GM23338 (cell line): Measurements from ENCODE around the gene CTNNA3.

ENCODE experiments used
- CREB1 ChIP-seq: fragments of 250-450 bp; sonication (Bioruptor Pico); IDR thresholded peaks from 2 replicates; pipeline ENCODE4 v1.5.0; 2020; ENCODE audit warnings: low read depth, mild to moderate bottlenecking, moderate library complexity
- CTCF ChIP-seq, 2 experiments: fragments of 200-600 bp in 1 of 2; sonication (generic) in 1 of 2; conservative IDR thresholded peaks; 2 replicates each; pipeline versions ENCODE4 v1.5.1 to v1.6.1; 2016 to 2017; ENCODE audit warnings: antibody characterized with exemption in 2 of 2, low read depth in 2 of 2, mild to moderate bottlenecking in 2 of 2, moderate library complexity in 1 of 2
- ETS1 ChIP-seq: IDR thresholded peaks from 2 replicates; pipeline ENCODE4 v1.6.1; 2016; ENCODE audit warnings: antibody characterized with exemption
- EZH2 ChIP-seq: fragments of 200-600 bp; sonication (generic); IDR thresholded peaks from one replicate; pipeline ENCODE4 v1.8.0; 2017; ENCODE audit warnings: antibody characterized with exemption, mild to moderate bottlenecking, low read depth; ENCODE audit not compliant: unreplicated experiment
- EZH2phosphoT487 ChIP-seq: fragments of 200-600 bp; sonication (generic); IDR thresholded peaks from one replicate; pipeline ENCODE4 v1.8.1; 2018; ENCODE audit warnings: antibody characterized with exemption; ENCODE audit not compliant: unreplicated experiment
- JUNB ChIP-seq: IDR thresholded peaks from one replicate; pipeline ENCODE4 v1.6.1; 2016; ENCODE audit warnings: antibody characterized with exemption; ENCODE audit not compliant: unreplicated experiment
- NANOG ChIP-seq: IDR thresholded peaks from 2 replicates; pipeline ENCODE4 v1.6.1; 2016; ENCODE audit warnings: antibody characterized with exemption, borderline replicate concordance
- POLR2AphosphoS5 ChIP-seq: IDR thresholded peaks from 2 replicates; pipeline ENCODE4 v1.6.1; 2016; ENCODE audit warnings: antibody characterized with exemption, low read depth
- REST ChIP-seq: IDR thresholded peaks from one replicate; pipeline ENCODE4 v1.6.1; 2018; ENCODE audit warnings: antibody characterized with exemption; ENCODE audit not compliant: unreplicated experiment
- ZNF114 ChIP-seq: fragments of 250-450 bp; sonication (Bioruptor Pico); IDR thresholded peaks from 2 replicates; pipeline ENCODE4 v1.5.0; 2020; ENCODE audit warnings: mild to moderate bottlenecking, moderate library complexity
- ZNF462 ChIP-seq: fragments of 250-450 bp; sonication (Bioruptor Pico); IDR thresholded peaks from 2 replicates; pipeline ENCODE4 v1.5.0; 2020; ENCODE audit warnings: mild to moderate bottlenecking, moderate library complexity

- TF ChIP-seq CTCF (conservative IDR thresholded peaks at IDR 0.05; ENCODE audit: low read depth in 2 of 2) (no peak), EZH2phosphoT487 (no peak), ETS1 (no peak), REST (no peak), EZH2 (no peak), POLR2AphosphoS5 (no peak), ZNF462 (CRISPR knock-in tag) (no peak), JUNB (no peak), CREB1 (CRISPR knock-in tag) (no peak), ZNF114 (no peak), NANOG (no peak)
Observed at GRCh38 chr10:66680886-66681285, 1015.1 kb downstream of the CTNNA3 start.
